ENCODE results near the gene OPRD1. TPM values are rescaled to one million over a fixed set of nuclear protein-coding genes. Genes with fewer than 3 reads are reported as not detected.
A peak's percentile ranks its signal among the peaks of the same experiment; 100 is the strongest.

OPRD1 gene
- total and polyA plus RNA-seq, 2 of the 4 experiments (the other 2 are of a cell fraction) = under 0.01 TPM; not detected in 1

DNA sequence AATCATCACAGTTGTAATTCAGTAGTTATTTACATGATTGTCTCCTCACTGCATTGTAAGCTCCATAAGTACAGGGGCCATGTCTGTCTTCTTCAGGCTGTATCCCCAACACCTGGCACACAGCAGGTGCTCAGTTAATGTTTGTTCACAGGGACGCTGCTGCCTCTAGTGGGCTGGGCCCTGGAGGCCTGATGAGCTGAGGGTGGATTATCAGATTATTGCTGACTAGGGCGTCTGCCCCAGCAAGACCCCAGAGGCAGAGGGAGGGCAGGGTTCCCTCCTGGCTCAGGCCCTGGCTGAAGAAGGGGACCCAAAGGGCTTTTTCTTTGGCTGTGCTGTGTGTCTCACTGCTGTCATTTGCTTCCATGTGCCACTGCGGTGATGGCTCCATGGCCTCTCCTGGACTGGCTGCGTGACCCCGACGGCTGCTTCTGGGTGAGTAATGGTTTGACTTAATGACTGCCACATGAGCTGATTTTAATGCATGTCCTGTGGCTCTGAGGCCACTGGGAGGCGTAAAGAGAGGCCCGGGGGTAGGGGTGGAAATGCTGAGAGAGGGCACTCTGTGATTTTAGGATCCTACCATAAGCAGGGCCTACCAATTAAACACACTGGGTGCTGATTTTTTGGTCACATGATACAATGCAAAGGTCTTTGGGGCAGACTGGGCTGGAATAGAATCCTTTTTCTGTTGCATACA lies 81.6 kb downstream of the OPRD1 start:
- Histone ChIP-seq H2BK20ac (ENCODE audit: low read depth, low read length) (no peak overlapping the region), H3K79me1 (ENCODE audit: low read depth in 1 of 2, low read length in 2 of 2) (no peaks in the 10 kb centered on the region), H4K20me1 (ENCODE audit: insufficient read depth, low read length) (no peaks in the 10 kb centered on the region), H3K56ac (ENCODE audit: extremely low read depth, insufficient read depth, low read length) (no peak overlapping the region), H2AK9ac (replicated peaks; ENCODE audit: low read depth, low read length, poor library complexity) (no peak overlapping the region), H3K4ac (ENCODE audit: low read depth, low read length) (no peak overlapping the region), H2BK5ac (ENCODE audit: low read depth, low read length, poor library complexity, severe bottlenecking) (no peak overlapping the region), H4K5ac (ENCODE audit: low read depth, low read length) (no peak overlapping the region), H3K4me2 (ENCODE audit: low read depth, low read length) (no peak overlapping the region), H3K9me1 (ENCODE audit: insufficient read depth, low read length) (peaks cover 3% of the 10 kb centered on the region; the same call in 1 of the 2 replicates), H3K23ac (ENCODE audit: low read depth, low read length) (no peak overlapping the region), H3K14ac (replicated peaks; ENCODE audit: low read depth, low read length) (no peak overlapping the region), H4K91ac (ENCODE audit: insufficient read depth, low read depth, low read length) (no peak overlapping the region), H3K9ac (ENCODE audit: low read depth, low read length) (no peak overlapping the region), H3K27ac (ENCODE audit: insufficient read depth, low read length) (no peak overlapping the region), H2AFZ (replicated peaks; ENCODE audit: low read length, poor library complexity) (no peak overlapping the region), H2AK5ac (ENCODE audit: low read depth, low read length) (no peak overlapping the region), H3K4me1 (ENCODE audit: control insufficient read depth, insufficient read depth, low read length) (no peaks in the 10 kb centered on the region), H2BK15ac (ENCODE audit: low read depth, low read length) (no peak overlapping the region), H3K9me3 (ENCODE audit: control insufficient read depth, insufficient read depth, low read length) (no peaks in the 10 kb centered on the region), H2BK120ac (ENCODE audit: low read depth, low read length) (no peak overlapping the region), H3K27me3 (ENCODE audit: control insufficient read depth, insufficient read depth, low read length) (no peaks in the 10 kb centered on the region; the same call in 1 of the 2 replicates), H3K18ac (ENCODE audit: low read depth, low read length) (no peak overlapping the region), H3K4me3 (ENCODE audit: insufficient read depth, low read depth, low read length) (no peak overlapping the region), H3K36me3 (ENCODE audit: control insufficient read depth, insufficient read depth, low read length) (no peaks in the 10 kb centered on the region), H4K8ac (ENCODE audit: low read depth in 2 of 2, low read length in 2 of 2) (no peak overlapping the region)
- DNase-seq = peak; percentile 12
- CTCF ChIA-PET = interaction anchor here (0.6 to 1.6 kb wide), 2 partner anchors 12 to 141 kb away, joined by 3 to 5 read pairs; no protein-coding TSS in a partner anchor
- peak; percentile 54 for ATAC-seq (ENCODE audit: low read depth)
- peak; percentile 43 for TF ChIP-seq CTCF (conservative IDR thresholded peaks at IDR 0.05; ENCODE audit: low read depth, low read length)
- peak; percentile 56 for TF ChIP-seq SMC3 (IDR thresholded peaks at IDR 0.05; ENCODE audit: low read depth, low read length)
- TF ChIP-seq FOS (IDR thresholded peaks at IDR 0.05; ENCODE audit: low read depth, low read length) = no peak
- peak; percentile 44 for TF ChIP-seq RAD21 (IDR thresholded peaks at IDR 0.05; ENCODE audit: low read length)
- TF ChIP-seq, protein P1, sequence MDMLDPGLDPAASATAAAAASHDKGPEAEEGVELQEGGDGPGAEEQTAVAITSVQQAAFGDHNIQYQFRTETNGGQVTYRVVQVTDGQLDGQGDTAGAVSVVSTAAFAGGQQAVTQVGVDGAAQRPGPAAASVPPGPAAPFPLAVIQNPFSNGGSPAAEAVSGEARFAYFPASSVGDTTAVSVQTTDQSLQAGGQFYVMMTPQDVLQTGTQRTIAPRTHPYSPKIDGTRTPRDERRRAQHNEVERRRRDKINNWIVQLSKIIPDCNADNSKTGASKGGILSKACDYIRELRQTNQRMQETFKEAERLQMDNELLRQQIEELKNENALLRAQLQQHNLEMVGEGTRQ (IDR thresholded peaks at IDR 0.05; ENCODE audit: low read depth, low read length) = no peak
- no peak for TF ChIP-seq RFX5 (IDR thresholded peaks at IDR 0.05; ENCODE audit: low read depth, low read length)
- POLR2A ChIA-PET (ENCODE audit: unreplicated experiment) = no interaction called here
- BruUV-seq (replicated peaks) = no TSS peak
- in situ Hi-C loops (cut with MboI; ENCODE audit: low sequenced_read_pairs) = loop anchor here (10.0 kb wide), 1 partner anchor 1811 kb away; no protein-coding TSS in a partner anchor
- 33% methylated on average over 1 of the region's 8 CpGs; no CpG with 5 or more reads in 1 of the 2 experiments for WGBS, 2 experiments (ENCODE audit: extremely low coverage in 2 of 2, insufficient read length in 1 of 2)
- dilution Hi-C loops (cut with HindIII; ENCODE audit: low sequenced_read_pairs, unreplicated experiment) = no loop called here
- intact Hi-C loops (cut with micrococcal nuclease) = no loop called here
